M059J (cell line): ENCODE measurements around the gene ATP2A3. TPM values are rescaled to one million over a fixed set of nuclear protein-coding genes. Genes with fewer than 3 reads are reported as not detected.

Experiments used
- DNase-seq: peaks from one replicate; pipeline ENCODE4 v3.0.0-alpha.2; 2012; ENCODE audit warnings: low read depth
- total RNA-seq: library from RNA; depleted of rRNA; stranded (reverse); fragments of >200 nt; shearing (Covaris generic); gene quantifications from 2 replicates; pipeline ENCODE4 v1.2.3, GENCODE V29; 2014; rRNA removed

Gene ATP2A3
- total RNA-seq, result 0.10 TPM in 1 of 2 replicates, not detected in the other

- no peak for DNase-seq
Observed at GRCh38 chr17:3964203-3965117, at the start of gene ATP2A3. Gene ATP2A3, minus strand, starts transcription at chr17:3964437. Its CDS starts 146 bp downstream, at chr17:3964291.

- no peak for DNase-seq
Observed at GRCh38 chr17:4010754-4011153, 46.5 kb upstream of the ATP2A3 start.

- no peak for DNase-seq
Observed at GRCh38 chr17:4009186-4009785, 45.0 kb upstream of the ATP2A3 start.

GRCh38 chr17:4008441-4009185 is 44.4 kb upstream of the ATP2A3 start:
- no peak for DNase-seq

GRCh38 chr17:4008082-4008435 is 43.8 kb upstream of the ATP2A3 start:
- no peak for DNase-seq

- DNase-seq, result no peak
Observed at GRCh38 chr17:4007346-4008081, 43.3 kb upstream of the ATP2A3 start.

GRCh38 chr17:4006745-4007211 is 42.5 kb upstream of the ATP2A3 start:
- no peak for DNase-seq

- DNase-seq, result no peak
Observed at GRCh38 chr17:4006165-4006589, 41.9 kb upstream of the ATP2A3 start.

- DNase-seq, result no peak
Observed at GRCh38 chr17:4005296-4006164, 41.3 kb upstream of the ATP2A3 start.

GRCh38 chr17:4004517-4005295 is 40.5 kb upstream of the ATP2A3 start:
- DNase-seq, result no peak

- DNase-seq, result peak; percentile 12
Observed at GRCh38 chr17:4003501-4004421, 39.5 kb upstream of the ATP2A3 start.

- no peak for DNase-seq
Observed at GRCh38 chr17:4003131-4003500, 38.9 kb upstream of the ATP2A3 start.

GRCh38 chr17:4001048-4001590 is 36.9 kb upstream of the ATP2A3 start:
- no peak for DNase-seq

GRCh38 chr17:3998436-3998835 is 34.2 kb upstream of the ATP2A3 start:
- DNase-seq, result no peak

- no peak for DNase-seq
Observed at GRCh38 chr17:3995067-3995466, 30.8 kb upstream of the ATP2A3 start.

- no peak for DNase-seq
Observed at GRCh38 chr17:3994221-3994576, 30.0 kb upstream of the ATP2A3 start.

- DNase-seq, result no peak
Observed at GRCh38 chr17:3993493-3994220, 29.4 kb upstream of the ATP2A3 start.

- no peak for DNase-seq
Observed at GRCh38 chr17:3992370-3992769, 28.1 kb upstream of the ATP2A3 start.
